ENCODE measurements around the gene MED9. TPM values are rescaled to one million over a fixed set of nuclear protein-coding genes. Genes with fewer than 3 reads are reported as not detected.

Gene MED9
- total and polyA plus RNA-seq, 4 donors = 6.6 to 11.1 (median 7.8) TPM

GRCh38 chr17:17513626-17514025 lies 36.8 kb downstream of the MED9 start:
- DNase-seq (peak; percentile 17 to 62), ATAC-seq (ENCODE audit: low FRiP score) (no peak)
- Histone ChIP-seq H3K4me3 (ENCODE audit: low read length in 2 of 2) (no peak overlapping the region), H3K4me1 (ENCODE audit: control insufficient read depth in 1 of 2, insufficient read depth in 2 of 2, low read length in 2 of 2) (no peaks in the 10 kb centered on the region), H3K36me3 (ENCODE audit: control insufficient read depth in 1 of 2, insufficient read depth in 2 of 2, low read length in 1 of 2) (no peaks in the 10 kb centered on the region), H3K27me3 (ENCODE audit: control insufficient read depth in 1 of 2, insufficient read depth in 2 of 2, low read length in 1 of 2) (no peaks in the 10 kb centered on the region), H3K27ac (ENCODE audit: low read depth in 1 of 2, low read length in 2 of 2) (no peak overlapping the region), H3K9me3 (ENCODE audit: control insufficient read depth, low read length) (no peaks in the 10 kb centered on the region)
- 94 to 99% methylated on average over 7 of the region's 7 CpGs for WGBS, 2 donors
- intact Hi-C loops (cut with DNase I) = no loop called here

- WGBS, 2 donors = 94 to 96% methylated on average over 16 of the region's 16 CpGs
- intact Hi-C loops (cut with DNase I) = no loop called here
- Histone ChIP-seq H3K4me1 (ENCODE audit: control insufficient read depth in 1 of 2, insufficient read depth in 2 of 2, low read length in 2 of 2) (no peaks in the 10 kb centered on the region), H3K36me3 (ENCODE audit: control insufficient read depth in 1 of 2, insufficient read depth in 2 of 2, low read length in 1 of 2) (no peaks in the 10 kb centered on the region), H3K4me3 (ENCODE audit: low read length in 2 of 2) (no peak overlapping the region), H3K27me3 (ENCODE audit: control insufficient read depth in 1 of 2, insufficient read depth in 2 of 2, low read length in 1 of 2) (no peaks in the 10 kb centered on the region), H3K27ac (ENCODE audit: low read depth in 1 of 2, low read length in 2 of 2) (no peak overlapping the region), H3K9me3 (ENCODE audit: control insufficient read depth, low read length) (no peaks in the 10 kb centered on the region)
- DNase-seq (peak; percentile 27 to 40), ATAC-seq (ENCODE audit: low FRiP score) (no peak)
Observed at GRCh38 chr17:17514361-17514992, 37.7 kb downstream of the MED9 start.

GRCh38 chr17:17514993-17515933 lies 38.5 kb downstream of the MED9 start:
- DNase-seq (peak; percentile 33 to 70), ATAC-seq (ENCODE audit: low FRiP score) (no peak)
- intact Hi-C loops (cut with DNase I) = no loop called here
- H3K27ac ChIP-seq (ENCODE audit: low read depth in 1 of 2, low read length in 2 of 2) = no peak overlapping the region
- WGBS, 2 donors = 95% methylated on average over 21 of the region's 21 CpGs
- no peaks in the 10 kb centered on the region for H3K9me3 ChIP-seq (ENCODE audit: control insufficient read depth, low read length)
- no peaks in the 10 kb centered on the region for H3K36me3 ChIP-seq (ENCODE audit: control insufficient read depth in 1 of 2, insufficient read depth in 2 of 2, low read length in 1 of 2)
- no peaks in the 10 kb centered on the region for H3K27me3 ChIP-seq (ENCODE audit: control insufficient read depth in 1 of 2, insufficient read depth in 2 of 2, low read length in 1 of 2)
- H3K4me3 ChIP-seq (ENCODE audit: low read length in 2 of 2) = no peak overlapping the region
- H3K4me1 ChIP-seq (ENCODE audit: control insufficient read depth in 1 of 2, insufficient read depth in 2 of 2, low read length in 2 of 2) = no peaks in the 10 kb centered on the region

GRCh38 chr17:17515934-17516930 lies 39.4 kb downstream of the MED9 start:
- intact Hi-C loops (cut with DNase I) = no loop called here
- no peak overlapping the region for H3K27ac ChIP-seq (ENCODE audit: low read depth in 1 of 2, low read length in 2 of 2)

GRCh38 chr17:17516941-17517720 lies 40.3 kb downstream of the MED9 start:
- intact Hi-C loops (cut with DNase I) = no loop called here
- WGBS, 2 donors = 94 to 95% methylated on average over 14 of the region's 14 CpGs
- Histone ChIP-seq H3K36me3 (ENCODE audit: control insufficient read depth in 1 of 2, insufficient read depth in 2 of 2, low read length in 1 of 2) (no peaks in the 10 kb centered on the region), H3K27me3 (ENCODE audit: control insufficient read depth in 1 of 2, insufficient read depth in 2 of 2, low read length in 1 of 2) (no peaks in the 10 kb centered on the region), H3K4me1 (ENCODE audit: control insufficient read depth in 1 of 2, insufficient read depth in 2 of 2, low read length in 2 of 2) (no peaks in the 10 kb centered on the region), H3K9me3 (ENCODE audit: control insufficient read depth, low read length) (no peaks in the 10 kb centered on the region), H3K4me3 (ENCODE audit: low read length in 2 of 2) (no peak overlapping the region), H3K27ac (ENCODE audit: low read depth in 1 of 2, low read length in 2 of 2) (no peak overlapping the region)
- DNase-seq (peak in 1 of 2 donors; percentile 27), ATAC-seq (ENCODE audit: low FRiP score) (no peak)

More at GRCh38 chr17:17515934-17516930, 39.4 kb downstream of the MED9 start:
- Histone ChIP-seq H3K9me3 (ENCODE audit: control insufficient read depth, low read length) (no peaks in the 10 kb centered on the region), H3K27me3 (ENCODE audit: control insufficient read depth in 1 of 2, insufficient read depth in 2 of 2, low read length in 1 of 2) (no peaks in the 10 kb centered on the region), H3K4me3 (ENCODE audit: low read length in 2 of 2) (no peak overlapping the region), H3K4me1 (ENCODE audit: control insufficient read depth in 1 of 2, insufficient read depth in 2 of 2, low read length in 2 of 2) (no peaks in the 10 kb centered on the region), H3K36me3 (ENCODE audit: control insufficient read depth in 1 of 2, insufficient read depth in 2 of 2, low read length in 1 of 2) (no peaks in the 10 kb centered on the region)
- peak in 1 of 2 donors; percentile 25 for DNase-seq
- WGBS, 2 donors = 86 to 87% methylated on average over 21 of the region's 21 CpGs
- no peak for ATAC-seq (ENCODE audit: low FRiP score)

GRCh38 chr17:17518014-17518413 lies 41.2 kb downstream of the MED9 start:
- peak in 1 of 2 donors; percentile 27 for DNase-seq
- H3K9me3 ChIP-seq (ENCODE audit: control insufficient read depth, low read length) = no peaks in the 10 kb centered on the region
- H3K36me3 ChIP-seq (ENCODE audit: control insufficient read depth in 1 of 2, insufficient read depth in 2 of 2, low read length in 1 of 2) = no peaks in the 10 kb centered on the region
- H3K27me3 ChIP-seq (ENCODE audit: control insufficient read depth in 1 of 2, insufficient read depth in 2 of 2, low read length in 1 of 2) = no peaks in the 10 kb centered on the region
- H3K27ac ChIP-seq (ENCODE audit: low read depth in 1 of 2, low read length in 2 of 2) = no peak overlapping the region
- WGBS, 2 donors = 89 to 90% methylated on average over 15 of the region's 15 CpGs
- H3K4me1 ChIP-seq (ENCODE audit: control insufficient read depth in 1 of 2, insufficient read depth in 2 of 2, low read length in 2 of 2) = no peaks in the 10 kb centered on the region
- no peak for ATAC-seq (ENCODE audit: low FRiP score)
- no peak overlapping the region for H3K4me3 ChIP-seq (ENCODE audit: low read length in 2 of 2)
- intact Hi-C loops (cut with DNase I) = no loop called here

- no peaks in the 10 kb centered on the region for H3K27me3 ChIP-seq (ENCODE audit: control insufficient read depth in 1 of 2, insufficient read depth in 2 of 2, low read length in 1 of 2)
- no peaks in the 10 kb centered on the region for H3K9me3 ChIP-seq (ENCODE audit: control insufficient read depth, low read length)
- no peaks in the 10 kb centered on the region for H3K4me1 ChIP-seq (ENCODE audit: control insufficient read depth in 1 of 2, insufficient read depth in 2 of 2, low read length in 2 of 2)
- H3K36me3 ChIP-seq (ENCODE audit: control insufficient read depth in 1 of 2, insufficient read depth in 2 of 2, low read length in 1 of 2) = no peaks in the 10 kb centered on the region
- 89 to 90% methylated on average over 5 of the region's 5 CpGs for WGBS, 2 donors
- no peak overlapping the region for H3K4me3 ChIP-seq (ENCODE audit: low read length in 2 of 2)
- no peak for ATAC-seq (ENCODE audit: low FRiP score)
- intact Hi-C loops (cut with DNase I) = no loop called here
- peak in 1 of 2 donors; percentile 23 for DNase-seq
- H3K27ac ChIP-seq (ENCODE audit: low read depth in 1 of 2, low read length in 2 of 2) = no peak overlapping the region
Observed at GRCh38 chr17:17518951-17519350, 42.2 kb downstream of the MED9 start.

- H3K4me1 ChIP-seq (ENCODE audit: control insufficient read depth in 1 of 2, insufficient read depth in 2 of 2, low read length in 2 of 2) = no peaks in the 10 kb centered on the region
- no peaks in the 10 kb centered on the region for H3K36me3 ChIP-seq (ENCODE audit: control insufficient read depth in 1 of 2, insufficient read depth in 2 of 2, low read length in 1 of 2)
- H3K27me3 ChIP-seq (ENCODE audit: control insufficient read depth in 1 of 2, insufficient read depth in 2 of 2, low read length in 1 of 2) = no peaks in the 10 kb centered on the region
- intact Hi-C loops (cut with DNase I) = no loop called here
- ATAC-seq (ENCODE audit: low FRiP score) = no peak
- 94 to 96% methylated on average over 10 of the region's 10 CpGs for WGBS, 2 donors
- peak in 1 of 2 donors; percentile 32 for DNase-seq
- no peaks in the 10 kb centered on the region for H3K9me3 ChIP-seq (ENCODE audit: control insufficient read depth, low read length)
- H3K4me3 ChIP-seq (ENCODE audit: low read length in 2 of 2) = no peak overlapping the region
- H3K27ac ChIP-seq (ENCODE audit: low read depth in 1 of 2, low read length in 2 of 2) = no peak overlapping the region
Observed at GRCh38 chr17:17519886-17520285, 43.1 kb downstream of the MED9 start.
